Activated naive CD8-positive, alpha-beta T cell (primary cell): ENCODE results near the gene RNF187.

Experiments used
- H3K27ac Mint-ChIP-seq: one replicate; pipeline ENCODE4 v1.8.0; 2021; ENCODE audit warnings: mixed read lengths
- H3K27me3 Mint-ChIP-seq: one replicate; pipeline ENCODE4 v1.8.0; 2021; ENCODE audit warnings: mixed read lengths
- H3K36me3 Mint-ChIP-seq: one replicate; pipeline ENCODE4 v1.8.0; 2021; ENCODE audit warnings: mixed read lengths
- H3K4me1 Mint-ChIP-seq: one replicate; pipeline ENCODE4 v1.8.0; 2021; ENCODE audit warnings: low read depth, mixed read lengths
- H3K4me3 Mint-ChIP-seq: one replicate; pipeline ENCODE4 v1.8.0; 2021; ENCODE audit warnings: mild to moderate bottlenecking, mixed read lengths
- H3K9me3 Mint-ChIP-seq: one replicate; pipeline ENCODE4 v1.8.0; 2021; ENCODE audit warnings: low read depth, mixed read lengths

The RNF187 gene

DNA sequence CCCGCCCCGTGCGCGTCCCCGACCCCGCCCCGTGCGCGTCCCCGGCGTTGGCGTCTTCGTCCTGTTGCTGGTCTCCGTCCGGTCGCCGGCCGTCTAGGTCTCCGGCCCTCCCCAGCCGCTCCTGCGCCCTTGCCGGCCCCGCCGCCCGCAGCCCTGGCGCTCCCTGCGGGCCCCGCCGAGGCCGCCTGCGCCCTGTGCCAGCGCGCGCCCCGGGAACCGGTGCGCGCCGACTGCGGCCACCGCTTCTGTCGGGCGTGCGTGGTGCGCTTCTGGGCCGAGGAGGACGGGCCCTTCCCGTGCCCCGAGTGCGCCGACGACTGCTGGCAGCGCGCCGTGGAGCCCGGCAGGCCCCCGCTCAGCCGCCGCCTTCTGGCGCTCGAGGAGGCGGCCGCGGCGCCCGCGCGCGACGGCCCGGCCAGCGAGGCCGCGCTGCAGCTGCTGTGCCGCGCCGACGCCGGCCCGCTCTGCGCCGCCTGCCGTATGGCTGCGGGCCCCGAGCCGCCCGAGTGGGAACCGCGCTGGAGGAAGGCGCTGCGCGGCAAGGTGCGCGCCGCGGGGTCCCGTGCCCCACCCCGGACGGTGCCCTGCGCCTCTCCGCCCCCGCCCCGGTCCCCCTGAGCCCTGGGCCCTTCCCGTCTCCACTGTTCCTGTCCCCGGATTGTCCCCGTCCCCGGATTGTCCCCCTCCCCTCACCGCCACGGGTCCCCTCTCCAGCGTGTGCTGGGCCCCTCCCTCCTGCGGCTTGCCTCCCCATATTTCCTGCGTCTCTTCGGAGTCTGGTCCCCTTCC, at the start of gene RNF187:
TSS of gene RNF187 (plus strand) at position 47 of the 789 bp plus-strand sequence.
- Mint-ChIP-seq H3K36me3 (peaks cover 6% of the 10 kb centered on the region), H3K27me3 (no peaks in the 10 kb centered on the region), H3K27ac (peak within 1 kb of the TSS; percentile 99), H3K9me3 (no peaks in the 10 kb centered on the region), H3K4me3 (peak within 1 kb of the TSS; percentile 94), H3K4me1 (peaks cover 32% of the 10 kb centered on the region)

DNA sequence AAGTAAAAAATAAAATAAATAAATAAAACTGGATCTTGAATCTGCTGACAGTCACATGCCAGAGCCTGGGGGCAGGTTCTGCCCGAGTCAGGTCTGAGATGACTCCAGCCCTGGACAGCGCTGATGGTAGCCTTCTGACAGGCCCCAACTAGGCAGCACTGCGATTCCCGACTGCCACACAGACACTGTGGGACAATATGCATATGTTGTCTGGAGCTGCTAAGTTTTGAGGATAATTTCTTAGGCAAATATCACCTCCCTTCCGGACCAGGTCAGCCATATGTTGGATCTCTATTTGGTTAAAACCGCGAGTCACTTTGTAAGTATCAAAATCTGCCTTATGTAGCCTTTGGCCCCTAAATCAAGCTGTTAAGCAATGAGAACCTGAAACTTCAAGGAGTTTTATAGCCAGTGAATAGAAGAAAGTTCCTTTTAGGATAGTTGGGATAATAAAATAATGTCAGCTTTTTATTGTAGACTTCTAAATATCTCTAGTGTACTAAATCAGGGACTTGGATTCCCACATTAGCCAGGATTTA, 49.7 kb upstream of the RNF187 start:
- Mint-ChIP-seq H3K27ac (no peak overlapping the region), H3K36me3 (no peaks in the 10 kb centered on the region), H3K4me1 (no peaks in the 10 kb centered on the region), H3K4me3 (no peak overlapping the region), H3K9me3 (no peaks in the 10 kb centered on the region), H3K27me3 (peaks cover 24% of the 10 kb centered on the region)

DNA sequence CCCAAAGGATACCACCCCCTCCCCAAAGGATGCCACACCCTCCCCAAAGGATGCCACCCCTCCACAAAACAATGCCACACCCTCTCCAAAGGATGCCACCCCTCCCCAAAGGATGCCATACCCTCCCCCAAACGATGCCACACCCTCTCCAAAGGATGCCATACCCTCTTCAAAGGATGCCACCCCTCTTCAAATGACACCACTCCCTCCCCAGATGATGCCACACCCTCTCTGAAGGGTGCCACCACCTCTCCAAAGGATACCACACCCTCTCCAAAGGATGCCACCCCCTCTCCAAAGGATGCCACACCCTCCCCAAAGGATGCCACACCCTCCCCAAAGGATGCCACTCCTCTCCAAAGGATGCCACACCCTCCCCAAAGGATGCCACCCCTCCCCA, 48.9 kb upstream of the RNF187 start:
- H3K4me3 Mint-ChIP-seq: no peak overlapping the region
- H3K4me1 Mint-ChIP-seq: no peaks in the 10 kb centered on the region
- H3K27me3 Mint-ChIP-seq: peaks cover 23% of the 10 kb centered on the region
- H3K9me3 Mint-ChIP-seq: no peaks in the 10 kb centered on the region
- no peaks in the 10 kb centered on the region for H3K36me3 Mint-ChIP-seq
- no peak overlapping the region for H3K27ac Mint-ChIP-seq

DNA sequence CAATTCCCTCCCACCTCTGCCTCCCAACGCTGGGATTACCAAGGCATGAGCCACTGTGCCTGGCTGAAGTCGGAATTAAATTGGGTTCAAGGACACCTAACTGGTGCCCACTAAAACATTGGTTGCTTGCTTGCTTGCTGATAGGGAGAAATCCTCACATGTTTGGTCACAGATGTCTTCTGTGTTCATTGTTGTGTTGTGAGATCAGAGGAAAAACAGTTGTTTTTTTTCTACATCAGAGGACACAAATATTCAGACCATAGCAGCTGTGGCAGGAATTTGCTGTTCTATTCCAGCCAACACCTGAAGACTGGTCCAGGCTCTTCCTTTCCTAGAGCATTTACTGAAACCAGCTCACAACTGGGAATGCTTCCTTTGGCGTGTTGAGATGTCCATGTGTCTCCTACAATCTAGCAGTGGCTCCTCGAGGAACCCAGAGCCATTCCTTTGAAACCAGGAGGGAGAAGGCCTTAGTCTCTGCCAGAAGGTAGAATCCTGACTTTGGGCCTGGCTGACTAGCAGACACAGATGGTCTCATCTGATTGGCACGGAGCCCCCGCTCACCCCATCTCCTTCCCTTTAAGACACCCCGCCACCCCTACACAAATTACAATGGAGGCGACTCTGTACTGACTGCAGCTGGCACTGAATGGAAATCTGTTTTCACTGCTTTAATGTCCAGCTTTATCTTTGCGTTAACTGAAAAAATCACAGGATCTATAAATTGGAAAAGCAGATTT, 46.3 kb upstream of the RNF187 start:
- Mint-ChIP-seq H3K4me1 (peaks cover 7% of the 10 kb centered on the region), H3K27ac (no peak overlapping the region), H3K27me3 (peaks cover 37% of the 10 kb centered on the region), H3K4me3 (no peak overlapping the region), H3K36me3 (peaks cover 4% of the 10 kb centered on the region), H3K9me3 (no peaks in the 10 kb centered on the region)

DNA sequence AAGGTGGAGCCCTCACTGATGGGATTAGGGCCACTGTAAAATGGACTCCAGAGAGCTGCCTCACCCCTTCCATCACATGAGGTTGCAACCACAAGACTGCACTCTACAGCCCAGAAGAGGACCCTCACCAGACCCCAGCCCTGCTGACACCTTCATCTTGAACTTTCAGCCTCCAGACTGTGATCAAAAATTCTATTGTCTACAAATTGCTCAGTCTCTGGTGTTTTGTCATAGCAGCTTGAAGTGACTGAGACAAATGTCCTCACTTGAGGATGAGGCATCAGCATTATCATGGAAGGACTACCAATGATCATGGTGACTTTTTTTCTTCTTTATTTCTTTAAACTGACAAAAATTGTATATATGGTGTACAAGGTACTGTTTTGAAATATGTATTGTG, 43.8 kb upstream of the RNF187 start:
- Mint-ChIP-seq H3K9me3 (no peaks in the 10 kb centered on the region), H3K36me3 (peaks cover 4% of the 10 kb centered on the region), H3K27ac (no peak overlapping the region), H3K4me1 (peaks cover 9% of the 10 kb centered on the region), H3K4me3 (no peak overlapping the region), H3K27me3 (peaks cover 36% of the 10 kb centered on the region)

DNA sequence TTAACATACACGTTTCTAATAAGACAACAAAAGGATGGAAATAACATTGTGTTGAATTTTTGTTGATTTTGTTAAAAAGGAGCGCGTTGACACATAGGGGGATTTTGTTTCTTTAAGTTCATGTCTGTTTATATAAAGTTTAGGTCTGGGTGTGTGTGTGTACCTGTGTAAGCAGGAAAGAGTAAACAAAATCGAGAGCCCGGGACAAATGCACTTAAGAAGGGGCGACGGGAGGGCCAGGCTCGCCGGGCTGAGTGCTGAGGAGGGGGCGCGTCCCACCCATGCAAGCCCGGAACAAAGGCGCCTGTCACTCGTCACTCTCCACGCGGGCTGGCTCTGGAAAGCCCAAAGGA, 41.7 kb upstream of the RNF187 start:
- H3K36me3 Mint-ChIP-seq: peaks cover 4% of the 10 kb centered on the region
- peak overlapping the region; percentile 86 for H3K4me3 Mint-ChIP-seq

DNA sequence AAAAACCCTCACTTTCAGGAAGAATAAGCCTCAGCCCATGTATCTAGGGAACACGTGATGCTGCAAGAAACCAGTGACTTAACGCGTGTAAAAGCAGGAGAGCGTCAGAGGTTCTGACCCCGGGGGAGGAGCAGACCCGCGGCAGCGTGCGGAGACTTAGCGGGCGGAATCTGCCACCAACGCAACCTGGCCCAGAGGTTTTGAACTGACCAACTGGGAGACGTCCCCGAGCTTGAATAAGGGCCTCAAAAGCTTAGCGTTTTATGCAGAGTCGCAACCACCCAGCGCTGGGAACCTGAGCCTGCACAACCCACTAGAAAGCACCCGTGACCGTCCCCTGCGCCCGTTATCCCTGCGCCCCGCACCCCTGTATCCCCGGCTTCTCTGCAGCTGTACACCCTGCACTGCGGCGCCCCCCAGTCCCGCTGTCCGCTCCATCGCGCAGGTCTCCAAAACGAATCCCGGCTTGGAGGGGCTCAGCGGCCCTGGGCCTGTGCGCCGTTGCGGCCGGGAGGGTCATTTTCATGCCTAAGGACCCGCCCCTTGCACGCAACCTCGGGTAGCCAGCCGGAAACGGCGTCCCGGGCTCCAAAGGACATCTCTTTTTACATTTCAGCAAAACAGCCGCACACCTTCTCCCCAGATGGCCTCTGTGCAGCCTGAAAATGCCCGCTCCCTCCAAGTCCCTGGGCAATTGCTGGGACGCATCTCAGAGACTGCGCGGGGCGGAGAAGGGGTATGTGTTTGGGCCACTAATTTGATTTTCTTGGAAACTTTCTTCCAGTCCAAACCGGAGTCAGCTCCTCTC, 41.1 kb upstream of the RNF187 start:
- Mint-ChIP-seq H3K36me3 (peaks cover 4% of the 10 kb centered on the region), H3K27me3 (peaks cover 29% of the 10 kb centered on the region)

More for the DNA sequence above, 41.7 kb upstream of the RNF187 start:
- Mint-ChIP-seq H3K9me3 (no peaks in the 10 kb centered on the region), H3K27me3 (peaks cover 30% of the 10 kb centered on the region), H3K27ac (no peak overlapping the region), H3K4me1 (peaks cover 9% of the 10 kb centered on the region)

DNA sequence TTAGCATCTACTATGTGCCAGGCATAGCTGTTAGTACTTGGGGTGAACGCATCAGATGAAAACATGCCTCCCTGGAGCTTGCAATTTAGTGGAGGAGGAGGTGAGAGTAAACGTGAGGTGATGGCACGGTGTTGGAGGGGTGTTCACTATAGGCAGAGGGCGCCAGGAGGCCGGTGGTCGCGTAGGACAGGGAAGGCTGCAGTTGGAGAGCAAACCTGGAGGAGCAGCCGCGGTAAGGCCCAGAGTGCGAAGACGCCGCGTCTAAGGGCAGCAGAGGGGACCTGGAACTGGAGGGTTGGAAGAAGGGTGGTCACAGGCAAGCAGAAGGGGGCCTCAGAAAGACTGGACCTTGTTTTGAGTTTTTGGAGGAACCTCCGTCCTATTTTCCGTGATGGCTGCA, 40.3 kb upstream of the RNF187 start:
- Mint-ChIP-seq H3K9me3 (no peaks in the 10 kb centered on the region), H3K36me3 (peaks cover 4% of the 10 kb centered on the region), H3K27me3 (peaks cover 29% of the 10 kb centered on the region), H3K27ac (no peak overlapping the region), H3K4me1 (peaks cover 9% of the 10 kb centered on the region), H3K4me3 (peak overlapping the region; percentile 86)

More for the DNA sequence above, 41.1 kb upstream of the RNF187 start:
- peak overlapping the region; percentile 86 for H3K4me3 Mint-ChIP-seq
- no peak overlapping the region for H3K27ac Mint-ChIP-seq
- H3K9me3 Mint-ChIP-seq: no peaks in the 10 kb centered on the region
- peaks cover 9% of the 10 kb centered on the region for H3K4me1 Mint-ChIP-seq

DNA sequence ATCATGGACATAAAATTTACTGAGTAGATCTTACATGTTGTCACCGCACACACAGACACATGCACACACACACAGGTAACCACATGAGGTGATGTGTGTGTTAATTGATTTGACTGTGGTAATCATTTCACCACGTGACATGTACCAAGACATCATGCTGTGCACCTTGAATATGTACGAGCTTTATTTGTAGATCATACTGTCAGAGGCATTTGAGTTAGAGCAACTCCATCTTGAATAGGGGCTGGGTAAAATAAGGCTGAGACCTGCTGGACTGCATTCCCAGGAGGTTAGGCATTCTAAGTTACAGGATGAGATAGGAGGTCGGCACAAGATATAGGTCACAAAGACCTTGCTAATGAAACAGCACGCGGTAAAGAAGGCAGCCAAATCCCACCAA, 38.8 kb upstream of the RNF187 start:
- H3K4me3 Mint-ChIP-seq: no peak overlapping the region
- peaks cover 4% of the 10 kb centered on the region for H3K36me3 Mint-ChIP-seq
- H3K9me3 Mint-ChIP-seq: no peaks in the 10 kb centered on the region
- peaks cover 25% of the 10 kb centered on the region for H3K27me3 Mint-ChIP-seq
- H3K27ac Mint-ChIP-seq: no peak overlapping the region
- peaks cover 9% of the 10 kb centered on the region for H3K4me1 Mint-ChIP-seq

DNA sequence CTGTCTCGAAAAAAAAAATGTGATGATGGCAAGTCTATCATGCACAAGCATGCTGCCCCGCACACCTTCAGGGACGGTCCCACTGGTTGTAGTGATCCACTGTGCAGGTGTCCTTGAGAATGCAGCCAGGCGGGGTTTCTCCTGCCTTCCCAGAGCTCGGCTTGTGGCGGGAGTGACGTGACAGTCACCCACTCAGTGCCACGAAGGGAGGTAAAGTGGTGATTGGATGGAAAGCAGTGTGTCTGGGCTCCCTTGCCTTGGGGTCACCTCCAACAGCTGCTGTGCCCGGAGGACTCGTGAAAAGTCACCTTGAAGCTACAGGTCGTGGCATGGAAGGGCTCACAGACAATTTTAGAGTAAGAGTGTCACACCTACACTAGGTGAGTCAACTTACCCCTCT, 37.0 kb upstream of the RNF187 start:
- peaks cover 12% of the 10 kb centered on the region for H3K27me3 Mint-ChIP-seq

DNA sequence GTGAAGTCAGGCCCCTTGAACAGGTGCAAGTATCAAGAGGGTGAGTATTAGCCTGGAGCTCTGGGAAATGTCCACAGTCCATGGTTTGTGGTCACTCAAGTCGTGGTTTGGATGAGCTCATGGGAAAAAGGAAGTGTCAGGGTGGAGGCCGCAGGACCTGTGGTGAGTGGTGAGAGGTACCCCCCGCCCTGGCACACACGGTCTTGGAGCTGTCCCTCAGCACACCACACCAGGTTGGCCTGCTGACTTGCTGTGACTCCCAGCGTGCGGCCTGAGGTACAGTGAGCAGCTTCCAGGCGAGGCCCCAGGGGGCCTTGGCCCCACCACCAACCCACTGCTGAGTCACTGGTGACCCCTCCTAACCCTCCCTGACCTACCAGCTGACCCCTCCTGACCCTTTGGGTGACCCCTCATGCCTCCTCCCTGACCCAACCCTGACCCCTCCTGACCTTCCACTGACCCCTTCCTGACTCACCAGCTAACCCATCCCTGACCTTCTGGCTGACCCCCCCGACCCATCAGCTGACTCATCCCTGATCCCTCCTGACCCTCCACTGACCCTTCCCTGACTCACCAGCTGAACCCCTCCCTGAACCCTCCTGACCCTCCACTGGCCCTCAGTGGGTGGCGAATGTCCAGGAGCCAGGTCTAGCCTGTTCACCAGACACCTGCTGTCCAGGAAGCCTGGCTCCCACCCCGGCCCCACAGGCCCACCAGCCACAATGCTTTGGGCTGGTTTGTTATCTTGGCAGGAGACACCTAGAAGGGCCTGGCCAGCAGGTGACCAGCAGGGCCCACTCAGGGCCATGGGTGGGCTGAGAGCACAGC, 34.8 kb upstream of the RNF187 start:
- peaks cover 14% of the 10 kb centered on the region for H3K4me1 Mint-ChIP-seq
- H3K4me3 Mint-ChIP-seq: no peak overlapping the region
- H3K27me3 Mint-ChIP-seq: peaks cover 2% of the 10 kb centered on the region
- H3K9me3 Mint-ChIP-seq: no peaks in the 10 kb centered on the region
- no peak overlapping the region for H3K27ac Mint-ChIP-seq
- peaks cover 5% of the 10 kb centered on the region for H3K36me3 Mint-ChIP-seq

More for the DNA sequence above, 37.0 kb upstream of the RNF187 start:
- peaks cover 5% of the 10 kb centered on the region for H3K36me3 Mint-ChIP-seq
- no peaks in the 10 kb centered on the region for H3K9me3 Mint-ChIP-seq
- H3K4me1 Mint-ChIP-seq: peaks cover 9% of the 10 kb centered on the region
- H3K4me3 Mint-ChIP-seq: no peak overlapping the region
- no peak overlapping the region for H3K27ac Mint-ChIP-seq

DNA sequence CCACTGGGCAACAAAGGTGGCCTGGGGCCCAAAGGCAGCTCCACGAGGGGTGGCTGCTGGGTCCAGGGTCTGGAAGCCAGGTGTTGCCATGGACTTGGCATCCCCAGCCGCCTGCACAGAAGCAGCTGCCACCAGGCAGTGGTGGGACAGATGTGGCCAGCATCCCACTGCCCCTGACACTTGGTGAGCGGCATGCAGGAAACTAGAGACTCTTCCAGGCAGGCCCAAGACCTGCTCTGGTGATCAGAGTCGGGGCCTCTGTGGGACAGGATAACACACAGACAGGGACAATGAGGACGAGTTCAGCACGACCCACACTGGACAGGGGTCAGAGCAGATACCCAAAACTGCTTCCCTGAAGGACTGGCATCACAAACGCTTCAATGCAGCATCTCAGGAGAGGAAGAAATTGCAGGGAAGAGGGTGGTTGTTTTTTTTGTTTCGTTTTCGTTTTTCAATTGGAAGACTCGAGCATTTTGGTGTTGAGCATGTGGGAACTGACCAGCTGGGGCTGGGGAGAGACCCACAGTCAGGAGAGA, 34.1 kb upstream of the RNF187 start:
- Mint-ChIP-seq H3K4me1 (peaks cover 19% of the 10 kb centered on the region), H3K27me3 (peaks cover 2% of the 10 kb centered on the region), H3K4me3 (no peak overlapping the region), H3K9me3 (no peaks in the 10 kb centered on the region), H3K27ac (no peak overlapping the region), H3K36me3 (peaks cover 5% of the 10 kb centered on the region)

DNA sequence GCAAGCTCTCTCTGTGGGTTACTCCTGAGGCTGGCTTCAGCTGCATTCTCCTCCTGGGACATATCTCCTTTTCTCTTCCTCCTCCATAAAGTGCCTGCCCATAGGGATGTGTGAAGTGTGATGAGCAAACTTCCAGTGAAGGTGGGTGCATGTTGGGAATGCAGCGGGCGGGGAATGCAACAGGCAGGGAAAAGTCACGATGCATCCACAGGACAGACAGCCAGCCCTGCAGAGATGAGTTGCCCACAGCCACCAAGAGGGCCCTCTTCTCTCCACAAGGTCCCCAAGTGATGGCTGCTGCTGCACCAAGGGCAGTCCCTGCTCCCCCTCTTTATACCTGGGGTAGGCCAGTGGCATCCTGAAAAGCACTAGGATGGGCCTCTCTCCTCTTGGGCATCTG, 33.6 kb upstream of the RNF187 start:
- Mint-ChIP-seq H3K36me3 (peaks cover 5% of the 10 kb centered on the region), H3K4me1 (peaks cover 23% of the 10 kb centered on the region), H3K4me3 (no peak overlapping the region), H3K27me3 (no peaks in the 10 kb centered on the region), H3K9me3 (no peaks in the 10 kb centered on the region), H3K27ac (no peak overlapping the region)

DNA sequence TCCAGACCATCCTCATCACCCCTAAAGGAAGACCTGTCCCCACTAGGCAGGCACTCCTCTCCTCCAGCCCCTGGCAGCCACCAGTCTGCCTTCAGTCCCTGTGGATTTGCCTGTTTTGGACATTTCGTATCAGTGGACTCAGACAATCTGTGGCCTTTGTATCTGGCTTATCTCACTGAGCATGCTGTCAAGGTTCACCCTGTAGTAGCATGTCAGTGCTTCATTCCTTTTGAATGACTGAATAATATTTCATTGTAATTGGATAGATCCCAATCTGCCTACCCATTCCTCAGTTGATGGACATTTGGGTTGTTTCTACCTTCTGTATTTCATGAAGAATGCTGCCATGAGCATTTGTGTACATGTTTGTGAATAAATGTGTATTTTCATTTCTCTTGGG, 32.9 kb upstream of the RNF187 start:
- Mint-ChIP-seq H3K9me3 (no peaks in the 10 kb centered on the region), H3K4me3 (no peak overlapping the region), H3K4me1 (peaks cover 26% of the 10 kb centered on the region), H3K27me3 (no peaks in the 10 kb centered on the region), H3K27ac (no peak overlapping the region), H3K36me3 (peaks cover 5% of the 10 kb centered on the region)
